H9 (cell line): ENCODE results near the gene PRPF6. TPM values are rescaled to one million over a fixed set of nuclear protein-coding genes. Genes with fewer than 3 reads are reported as not detected.

Experiments used
- DNase-seq: peaks from one replicate; pipeline ENCODE4 v3.0.0-alpha.2; 2017
- H2AFZ ChIP-seq: one replicate; pipeline ENCODE4 v1.6.1; 2013; ENCODE audit warnings: mild to moderate bottlenecking, low read length, control low read depth, moderate library complexity
- H2AK5ac ChIP-seq: 2 replicates; pipeline ENCODE4 v1.6.1; 2013; ENCODE audit warnings: low read length, control low read depth, mixed read lengths; ENCODE audit not compliant: insufficient read length
- H2BK120ac ChIP-seq: one replicate; pipeline ENCODE4 v1.6.1; 2013; ENCODE audit warnings: low read depth, mild to moderate bottlenecking, low read length, control low read depth, inconsistent platforms; ENCODE audit not compliant: poor library complexity, severe bottlenecking
- H2BK12ac ChIP-seq: 2 replicates; pipeline ENCODE4 v1.6.1; 2013; ENCODE audit warnings: low read length, control low read depth, mixed read lengths, low read depth; ENCODE audit not compliant: insufficient read length
- H2BK15ac ChIP-seq: 2 replicates; pipeline ENCODE4 v1.6.1; 2013; ENCODE audit warnings: low read depth, low read length, control low read depth
- H2BK20ac ChIP-seq: one replicate; pipeline ENCODE4 v1.6.1; 2013; ENCODE audit warnings: low read depth, mild to moderate bottlenecking, low read length, control low read depth, inconsistent platforms; ENCODE audit not compliant: poor library complexity, severe bottlenecking
- H2BK5ac ChIP-seq: 2 replicates; pipeline ENCODE4 v1.6.1; 2013; ENCODE audit warnings: low read length, control low read depth, mixed read lengths; ENCODE audit not compliant: insufficient read length
- H3K14ac ChIP-seq: 2 replicates; pipeline ENCODE4 v1.6.1; 2013; ENCODE audit warnings: low read length, control low read depth; ENCODE audit not compliant: insufficient read depth
- H3K18ac ChIP-seq: 2 replicates; pipeline ENCODE4 v1.6.1; 2013; ENCODE audit warnings: low read depth, mild to moderate bottlenecking, mixed read lengths, low read length, control low read depth; ENCODE audit not compliant: insufficient read length
- H3K23ac ChIP-seq: 2 replicates; pipeline ENCODE4 v1.6.1; 2013; ENCODE audit warnings: low read length, control low read depth, mixed read lengths, low read depth; ENCODE audit not compliant: insufficient read length
- H3K23me2 ChIP-seq: 2 replicates; pipeline ENCODE4 v1.6.1; 2013; ENCODE audit warnings: low read depth, mild to moderate bottlenecking, mixed read lengths, low read length, control low read depth; ENCODE audit not compliant: insufficient read length, poor library complexity, severe bottlenecking
- H3K27ac ChIP-seq: 2 replicates; pipeline ENCODE4 v1.5.1; 2013; ENCODE audit warnings: low read length, control low read depth, mixed read lengths, low read depth; ENCODE audit not compliant: insufficient read length
- H3K27me3 ChIP-seq: 2 replicates; pipeline ENCODE4 v1.6.1; 2013; ENCODE audit warnings: low read length, control low read depth, inconsistent platforms; ENCODE audit not compliant: insufficient read depth
- H3K4ac ChIP-seq: 2 replicates; pipeline ENCODE4 v1.6.1; 2013; ENCODE audit warnings: low read depth, mild to moderate bottlenecking, control low read depth, inconsistent platforms, low read length, moderate library complexity
- H3K4me1 ChIP-seq: 2 replicates; pipeline ENCODE4 v1.6.1; 2013; ENCODE audit warnings: low read length, control low read depth, inconsistent platforms; ENCODE audit not compliant: insufficient read depth
- H3K4me2 ChIP-seq: 2 replicates; pipeline ENCODE4 v1.6.1; 2013; ENCODE audit warnings: low read length, control low read depth, mixed read lengths; ENCODE audit not compliant: insufficient read length, insufficient read depth
- H3K56ac ChIP-seq: 2 replicates; pipeline ENCODE4 v1.6.1; 2013; ENCODE audit warnings: low read depth, mild to moderate bottlenecking, mixed read lengths, low read length, control low read depth; ENCODE audit not compliant: insufficient read length
- H3K79me1 ChIP-seq: 2 replicates; pipeline ENCODE4 v1.6.1; 2013; ENCODE audit warnings: low read depth, mild to moderate bottlenecking, moderate library complexity, low read length, control low read depth, inconsistent platforms; ENCODE audit not compliant: insufficient read depth, poor library complexity, severe bottlenecking
- H3K79me2 ChIP-seq: 2 replicates; pipeline ENCODE4 v1.6.1; 2013; ENCODE audit warnings: low read length, control low read depth, inconsistent platforms; ENCODE audit not compliant: insufficient read depth
- H3K9ac ChIP-seq: 2 replicates; pipeline ENCODE4 v1.6.1; 2013; ENCODE audit warnings: low read length, control low read depth, mixed read lengths; ENCODE audit not compliant: insufficient read length; ENCODE audit errors: extremely low read depth
- H3K9me3 ChIP-seq: one replicate; pipeline ENCODE4 v1.6.1; 2013; ENCODE audit warnings: low read depth, low read length, inconsistent platforms; ENCODE audit not compliant: control insufficient read depth
- H3T11ph ChIP-seq: one replicate; pipeline ENCODE4 v1.6.1; 2013; ENCODE audit warnings: mild to moderate bottlenecking, low read length, control low read depth, inconsistent platforms
- H4K20me1 ChIP-seq: one replicate; pipeline ENCODE4 v1.6.1; 2013; ENCODE audit not compliant: control insufficient read depth, insufficient read length, insufficient read depth
- H4K5ac ChIP-seq: 2 replicates; pipeline ENCODE4 v1.6.1; 2013; ENCODE audit warnings: low read depth, mild to moderate bottlenecking, mixed read lengths, low read length, control low read depth; ENCODE audit not compliant: insufficient read length
- H4K8ac ChIP-seq: replicated peaks from 2 replicates; pipeline ENCODE4 v1.6.1; 2013; ENCODE audit warnings: low read length, control low read depth, mixed read lengths, low read depth; ENCODE audit not compliant: insufficient read length
- H4K91ac ChIP-seq: 2 replicates; pipeline ENCODE4 v1.6.1; 2013; ENCODE audit warnings: low read depth, mild to moderate bottlenecking, moderate library complexity, mixed read lengths, low read length, control low read depth; ENCODE audit not compliant: insufficient read length
- H3K27ac Mint-ChIP-seq, 3 experiments: 2 replicates in 2 of 3; 3 replicates in 1 of 3; pipeline ENCODE4 v1.8.0; 2020 to 2021; ENCODE audit warnings: mixed read lengths in 3 of 3, mild to moderate bottlenecking in 1 of 3, moderate library complexity in 1 of 3
- H3K27me3 Mint-ChIP-seq: 2 replicates; pipeline ENCODE4 v1.8.0; 2021; ENCODE audit warnings: low read depth, mild to moderate bottlenecking, moderate library complexity, mixed read lengths
- H3K36me3 Mint-ChIP-seq, 3 experiments: 2 replicates in 2 of 3; 3 replicates in 1 of 3; pipeline ENCODE4 v1.8.0; 2020 to 2021; ENCODE audit warnings: low read depth in 3 of 3, mixed read lengths in 3 of 3; ENCODE audit not compliant: insufficient read depth in 1 of 3
- H3K4me1 Mint-ChIP-seq, 2 experiments: 2 replicates each; pipeline ENCODE4 v1.8.0; 2020; ENCODE audit warnings: mixed read lengths in 2 of 2
- H3K4me3 Mint-ChIP-seq, 2 experiments: 2 replicates in 1 of 2; 3 replicates in 1 of 2; pipeline ENCODE4 v1.8.0; 2020 to 2021; ENCODE audit warnings: mild to moderate bottlenecking in 2 of 2, mixed read lengths in 2 of 2, moderate library complexity in 1 of 2
- H3K9me3 Mint-ChIP-seq, 2 experiments: 2 replicates in 1 of 2; 3 replicates in 1 of 2; pipeline ENCODE4 v1.8.0; 2020; ENCODE audit warnings: mild to moderate bottlenecking in 2 of 2, mixed read lengths in 2 of 2, moderate library complexity in 1 of 2
- WGBS: extraction: QIAGEN DNeasy Blood & Tissue Kit; methylation state at CpG from one replicate; pipeline ENCODE4 v1.1.7; 2013; ENCODE audit warnings: missing lambda C conversion rate, low lambda C conversion rate, mixed read lengths; ENCODE audit not compliant: insufficient read length; ENCODE audit errors: extremely low coverage; 5-methylcytosine and 5-hydroxymethylcytosine counted together
- total RNA-seq: library from RNA; stranded (reverse); gene quantifications from 2 replicates; pipeline ENCODE4 v1.2.1, GENCODE V29; 2021
- TF ChIP-seq, protein P1 (sequence below): fragments of 200-600 bp; sonication (generic); conservative IDR thresholded peaks from 3 replicates; pipeline ENCODE4 v1.8.0; 2021; ENCODE audit warnings: antibody characterized with exemption, mild to moderate bottlenecking

The PRPF6 gene
- total RNA-seq, 1 experiment from 2014 or later = 87.9 TPM

DNA sequence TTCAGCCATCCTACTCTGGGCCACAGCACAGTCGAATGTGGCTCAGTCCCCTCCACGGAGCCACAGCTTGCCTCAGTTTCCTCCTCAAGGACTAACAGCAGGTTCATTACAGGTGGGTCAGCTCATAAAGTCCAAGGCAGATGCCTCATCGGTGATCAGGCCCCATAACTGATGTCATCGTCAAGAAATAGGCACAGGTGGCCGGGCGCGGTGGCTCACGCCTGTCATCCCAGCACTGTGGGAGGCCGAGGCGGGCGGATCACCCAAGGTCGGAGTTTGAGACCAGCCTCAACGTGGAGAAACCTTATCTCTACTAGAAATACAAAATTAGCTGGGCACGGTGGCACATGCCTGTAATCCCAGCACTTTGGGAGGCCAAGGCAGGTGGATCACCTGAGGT is 28.2 kb upstream of the PRPF6 start:
- H2BK15ac ChIP-seq = no peak overlapping the region
- no peak overlapping the region for H3T11ph ChIP-seq
- no peak overlapping the region for H2BK120ac ChIP-seq
- H3K23ac ChIP-seq = no peak overlapping the region
- H3K4me1 ChIP-seq = no peaks in the 10 kb centered on the region
- no peak overlapping the region for H2BK12ac ChIP-seq
- no peaks in the 10 kb centered on the region for H3K9me3 ChIP-seq
- no peak overlapping the region for H3K27ac Mint-ChIP-seq
- TF ChIP-seq, protein P1, sequence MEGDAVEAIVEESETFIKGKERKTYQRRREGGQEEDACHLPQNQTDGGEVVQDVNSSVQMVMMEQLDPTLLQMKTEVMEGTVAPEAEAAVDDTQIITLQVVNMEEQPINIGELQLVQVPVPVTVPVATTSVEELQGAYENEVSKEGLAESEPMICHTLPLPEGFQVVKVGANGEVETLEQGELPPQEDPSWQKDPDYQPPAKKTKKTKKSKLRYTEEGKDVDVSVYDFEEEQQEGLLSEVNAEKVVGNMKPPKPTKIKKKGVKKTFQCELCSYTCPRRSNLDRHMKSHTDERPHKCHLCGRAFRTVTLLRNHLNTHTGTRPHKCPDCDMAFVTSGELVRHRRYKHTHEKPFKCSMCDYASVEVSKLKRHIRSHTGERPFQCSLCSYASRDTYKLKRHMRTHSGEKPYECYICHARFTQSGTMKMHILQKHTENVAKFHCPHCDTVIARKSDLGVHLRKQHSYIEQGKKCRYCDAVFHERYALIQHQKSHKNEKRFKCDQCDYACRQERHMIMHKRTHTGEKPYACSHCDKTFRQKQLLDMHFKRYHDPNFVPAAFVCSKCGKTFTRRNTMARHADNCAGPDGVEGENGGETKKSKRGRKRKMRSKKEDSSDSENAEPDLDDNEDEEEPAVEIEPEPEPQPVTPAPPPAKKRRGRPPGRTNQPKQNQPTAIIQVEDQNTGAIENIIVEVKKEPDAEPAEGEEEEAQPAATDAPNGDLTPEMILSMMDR = no peak
- no peak for DNase-seq
- H4K20me1 ChIP-seq = no peaks in the 10 kb centered on the region
- peaks cover 2% of the 10 kb centered on the region for H3K79me1 ChIP-seq
- H3K23me2 ChIP-seq = peaks cover 14% of the 10 kb centered on the region
- H2AK5ac ChIP-seq = no peak overlapping the region
- no peak overlapping the region for H3K27ac ChIP-seq
- H3K79me2 ChIP-seq = peaks cover 18% of the 10 kb centered on the region; the same call in 1 of the 2 replicates
- no peak overlapping the region for H3K56ac ChIP-seq
- no peak overlapping the region for H2BK5ac ChIP-seq
- WGBS = no CpG with 5 or more reads among the region's 14 CpGs
- H3K27me3 ChIP-seq = no peaks in the 10 kb centered on the region
- no peak overlapping the region for H4K91ac ChIP-seq
- no peak overlapping the region for H3K9ac ChIP-seq
- H3K4me1 Mint-ChIP-seq = peaks cover 30% of the 10 kb centered on the region in 2 experiments
- no peak overlapping the region for H3K18ac ChIP-seq
- H2BK20ac ChIP-seq = no peak overlapping the region
- no peak overlapping the region for H4K8ac ChIP-seq
- H3K36me3 Mint-ChIP-seq = peaks cover 3 to 14% (median 14%) of the 10 kb centered on the region in 3 experiments
- H3K9me3 Mint-ChIP-seq = peaks cover 4 to 7% of the 10 kb centered on the region in 2 experiments; a peak in 3 of 5 replicates
- H3K14ac ChIP-seq = no peak overlapping the region
- H3K4me2 ChIP-seq = no peak overlapping the region
- H2AFZ ChIP-seq = no peak overlapping the region
- H3K4me3 Mint-ChIP-seq = no peak overlapping the region
- no peaks in the 10 kb centered on the region for H3K27me3 Mint-ChIP-seq
- no peak overlapping the region for H4K5ac ChIP-seq
- no peak overlapping the region for H3K4ac ChIP-seq
